ENCODE measurements around the gene ISY1.
"Not testable (repeated sequence)": the region's sequence is repeated elsewhere in the genome, so short reads cannot be mapped to it uniquely, and the experiment has no call there.

Gene ISY1

DNA sequence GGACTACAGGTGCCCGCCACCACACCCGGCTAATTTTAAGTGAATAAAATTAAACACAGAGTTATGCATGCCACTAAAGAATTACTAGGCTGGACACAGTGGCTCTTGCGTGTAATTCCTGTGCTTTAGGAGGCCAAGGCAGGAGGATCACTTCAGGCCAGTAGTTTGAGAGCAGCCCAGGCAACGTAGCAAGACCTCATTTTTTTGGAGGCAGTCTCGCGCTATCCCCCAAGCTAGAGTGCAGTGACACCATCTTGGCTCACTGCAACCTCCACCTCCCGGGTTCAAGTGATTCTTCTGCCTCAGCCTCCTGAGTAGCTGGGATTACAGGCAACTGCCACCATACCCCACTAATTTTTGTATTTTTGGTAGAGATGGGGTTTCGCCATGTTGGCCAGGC is 4.7 kb upstream of the ISY1 start:
- DNase-seq: not testable (repeated sequence)

DNA sequence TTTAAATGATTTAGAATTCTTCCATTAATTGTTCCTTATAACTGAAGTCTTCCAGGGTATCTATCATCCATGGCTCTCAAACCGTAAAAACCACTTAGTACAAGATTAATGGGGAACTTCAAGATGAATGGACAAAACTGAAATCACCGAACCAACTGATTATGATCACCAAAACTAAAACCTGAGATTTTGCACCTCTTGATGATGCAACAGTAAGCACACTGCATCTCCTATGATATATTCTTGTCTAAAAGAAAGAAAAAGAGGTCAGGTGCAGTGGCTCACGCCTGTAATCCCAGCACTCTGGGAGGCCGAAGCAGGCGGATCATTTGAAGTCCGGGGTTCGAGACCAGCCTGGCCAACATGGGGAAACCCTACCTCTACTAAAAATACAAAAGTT is 3.6 kb upstream of the ISY1 start:
- DNase-seq: no peak

- DNase-seq: peak; percentile 42
Observed at GRCh38 chr3:129162729-129163579, 2.1 kb upstream of the ISY1 start.

DNA sequence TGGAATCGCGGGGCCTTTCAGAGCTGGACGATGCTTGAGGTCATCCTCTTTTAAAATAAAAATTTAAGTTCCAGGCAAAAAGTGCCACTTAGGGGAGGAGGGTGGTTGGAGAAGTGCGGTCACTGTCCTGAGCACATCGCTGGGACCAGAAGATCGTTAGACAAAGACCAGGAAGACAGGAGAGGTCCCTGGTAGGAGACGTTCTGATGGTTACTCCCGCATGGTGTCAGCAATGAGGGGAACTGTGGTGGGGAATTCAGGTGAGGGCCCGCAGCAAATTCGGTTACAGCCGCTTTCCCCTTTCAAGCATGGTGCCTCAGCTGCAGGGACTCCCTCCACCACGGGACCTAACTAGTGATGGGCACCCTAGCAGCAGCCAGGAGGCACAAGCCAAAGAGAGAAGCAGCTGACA is 1.0 kb upstream of the ISY1 start:
- peak; percentile 51 for DNase-seq

- DNase-seq: no peak
Observed at GRCh38 chr3:129144786-129145185, 16.1 kb downstream of the ISY1 start.

DNA sequence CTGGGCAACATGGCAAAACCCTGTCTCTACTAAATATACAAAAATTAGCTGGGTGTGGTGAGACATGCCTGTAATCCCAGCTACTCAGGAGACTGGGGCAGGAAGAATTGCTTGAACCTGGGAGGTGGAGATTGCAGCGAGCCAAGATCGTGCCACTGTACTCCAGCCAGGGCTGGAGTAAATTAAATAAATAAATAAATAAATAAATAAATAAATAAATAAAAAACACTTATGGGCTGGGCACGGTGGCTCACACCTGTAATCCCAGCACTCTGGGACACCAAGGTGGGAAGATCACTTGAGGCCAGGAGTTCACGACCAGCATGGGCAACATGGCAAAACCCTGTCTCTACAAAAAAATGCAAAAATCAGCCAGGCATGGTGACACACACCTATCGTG is 19.9 kb downstream of the ISY1 start:
- DNase-seq: not testable (repeated sequence)

DNA sequence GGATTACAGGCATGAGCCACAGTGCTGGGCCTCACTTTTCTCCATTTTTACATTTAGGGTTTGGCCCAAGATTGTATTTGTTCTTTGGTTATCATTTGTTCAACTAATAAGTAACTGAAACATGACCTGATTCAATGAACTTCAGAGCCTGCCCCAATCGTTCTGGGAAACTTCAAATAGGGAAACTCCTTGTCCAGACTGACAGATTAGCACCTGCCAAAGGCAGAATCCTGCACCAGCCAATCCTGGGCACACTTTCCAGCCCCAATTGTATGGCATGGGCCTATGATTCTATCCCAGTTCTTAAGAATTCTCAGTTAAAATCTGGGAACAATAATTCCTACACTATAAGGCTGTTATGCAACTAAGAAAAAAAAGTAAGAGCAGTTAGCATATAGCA is 21.0 kb downstream of the ISY1 start:
- no peak for DNase-seq

DNA sequence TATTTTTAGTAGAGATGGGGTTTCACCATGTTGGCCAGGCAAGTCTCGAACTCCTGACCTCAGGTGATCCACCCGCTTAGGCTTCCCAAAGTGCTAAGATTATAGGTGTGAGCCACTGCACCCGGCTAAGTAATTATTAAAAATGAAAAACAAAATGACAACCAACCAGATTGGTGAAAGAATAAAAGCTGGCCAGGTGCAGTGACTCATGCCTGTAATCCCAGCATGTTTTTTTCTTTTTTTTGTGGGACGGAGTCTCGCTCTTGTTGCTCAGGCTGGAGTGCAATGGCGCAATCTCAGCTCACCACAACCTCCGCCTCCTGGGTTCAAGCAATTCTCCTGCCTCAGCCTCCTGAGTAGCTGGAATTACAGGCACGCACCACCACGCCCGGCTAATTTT is 24.6 kb downstream of the ISY1 start:
- not testable (repeated sequence) for DNase-seq

DNA sequence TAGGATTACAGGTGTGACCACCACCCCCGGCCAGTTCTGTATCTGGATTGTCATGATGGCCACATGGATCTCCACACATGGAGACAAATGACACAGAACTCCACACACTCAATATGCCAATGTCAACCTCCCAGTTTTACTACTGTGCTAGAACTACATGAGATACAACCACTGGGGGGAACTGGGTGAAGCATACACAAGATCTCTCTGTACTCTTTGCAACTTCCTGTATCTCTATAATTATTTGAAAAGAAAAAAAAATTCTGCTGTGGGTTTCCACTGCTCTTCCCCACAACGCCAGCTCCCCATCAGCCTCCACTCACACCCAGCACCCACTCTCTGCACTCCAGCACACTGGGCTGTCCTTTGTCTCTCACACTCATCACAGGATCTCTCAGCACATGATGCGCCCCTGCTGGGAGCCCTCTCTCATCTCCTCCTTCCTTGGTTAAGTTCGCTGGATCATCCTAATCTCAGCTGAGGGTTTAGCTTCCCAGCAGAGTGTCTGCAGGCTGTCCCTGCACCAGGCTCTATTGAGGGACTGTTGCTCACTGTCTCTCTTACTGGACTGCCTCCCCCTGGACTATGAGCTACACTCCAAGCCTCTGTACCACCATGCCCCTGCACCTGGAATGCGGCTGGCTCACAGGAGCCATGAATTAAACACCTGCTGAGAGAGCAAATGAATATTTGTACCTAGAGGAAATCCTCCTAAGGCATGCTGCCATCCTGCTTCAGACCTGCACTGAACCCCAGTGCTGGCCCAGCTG is 28.6 kb downstream of the ISY1 start:
- DNase-seq: no peak

- DNase-seq: no peak
Observed at GRCh38 chr3:129131465-129132088, 29.3 kb downstream of the ISY1 start.

- DNase-seq: no peak
Observed at GRCh38 chr3:129130291-129130813, 30.5 kb downstream of the ISY1 start.

DNA sequence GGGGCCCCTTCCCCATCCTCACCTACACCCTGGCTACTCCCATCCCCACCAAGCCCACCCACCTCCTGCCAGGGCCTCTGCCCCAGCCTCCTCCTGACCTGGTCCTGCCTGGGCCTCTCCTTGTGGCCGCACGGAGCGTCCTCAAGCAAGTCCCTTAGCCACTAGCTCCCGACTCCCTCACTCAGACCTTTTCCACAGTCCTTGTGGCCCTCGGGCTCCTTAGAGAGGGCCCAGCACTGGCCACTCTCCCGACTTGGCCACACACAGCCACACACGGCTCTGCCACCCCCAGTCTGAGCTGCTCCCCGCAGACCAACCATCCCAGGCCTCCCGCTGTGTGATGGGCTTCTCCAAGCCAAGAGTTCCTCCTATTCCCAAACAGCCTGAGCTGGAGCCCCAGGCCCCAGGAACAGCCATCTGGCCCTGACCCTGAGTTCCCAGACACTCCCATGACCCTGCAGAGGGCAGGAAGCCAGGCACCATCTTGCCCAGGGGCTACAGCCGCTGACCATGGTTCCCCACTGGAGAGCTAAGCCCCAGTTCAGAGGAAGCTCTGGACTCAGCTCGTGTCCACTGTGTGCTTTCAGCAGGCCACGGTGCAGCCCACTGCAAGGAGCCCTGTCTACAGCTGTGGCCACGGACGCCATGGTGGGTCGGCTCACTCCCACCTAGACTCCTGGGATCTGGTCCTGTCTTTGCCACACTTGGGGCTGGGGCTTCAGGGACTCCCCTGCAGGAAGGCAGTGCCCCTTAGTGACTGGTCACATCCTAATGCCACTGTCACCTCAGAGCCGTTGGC is 32.3 kb downstream of the ISY1 start:
- DNase-seq: no peak

GRCh38 chr3:129126726-129127280 is 34.1 kb downstream of the ISY1 start:
- DNase-seq: no peak

GRCh38 chr3:129123314-129124060 is 37.4 kb downstream of the ISY1 start:
- no peak for DNase-seq

DNA sequence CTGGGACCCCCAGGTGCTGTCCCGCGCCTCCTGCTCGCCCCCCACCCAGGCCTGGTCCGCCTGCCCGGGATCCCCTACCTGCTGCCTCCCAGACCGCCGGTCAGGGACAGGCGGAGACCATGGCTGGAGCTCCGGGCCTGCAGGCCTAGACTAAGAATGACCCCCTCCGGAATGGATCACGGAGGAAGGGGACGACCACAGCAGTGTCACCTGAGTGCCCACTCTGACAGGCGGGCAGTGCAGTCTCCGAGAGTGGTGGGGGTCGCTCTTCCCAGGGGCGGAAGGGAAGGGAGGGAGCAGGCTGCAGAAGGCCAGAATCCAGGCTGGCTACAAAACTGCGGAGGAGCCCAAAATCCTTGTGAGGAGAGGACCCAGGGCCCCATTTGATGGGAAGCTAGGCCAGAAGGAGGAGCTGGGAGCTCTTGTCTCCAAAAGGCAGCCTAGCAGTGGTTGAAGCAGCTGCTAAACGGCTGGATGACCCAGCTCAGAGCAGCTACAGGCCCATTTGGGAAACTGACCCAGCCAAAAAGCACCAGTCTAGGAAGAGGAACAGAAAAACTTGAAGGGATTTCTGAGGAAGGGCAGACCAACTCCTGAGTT is 38.4 kb downstream of the ISY1 start:
- no peak for DNase-seq

DNA sequence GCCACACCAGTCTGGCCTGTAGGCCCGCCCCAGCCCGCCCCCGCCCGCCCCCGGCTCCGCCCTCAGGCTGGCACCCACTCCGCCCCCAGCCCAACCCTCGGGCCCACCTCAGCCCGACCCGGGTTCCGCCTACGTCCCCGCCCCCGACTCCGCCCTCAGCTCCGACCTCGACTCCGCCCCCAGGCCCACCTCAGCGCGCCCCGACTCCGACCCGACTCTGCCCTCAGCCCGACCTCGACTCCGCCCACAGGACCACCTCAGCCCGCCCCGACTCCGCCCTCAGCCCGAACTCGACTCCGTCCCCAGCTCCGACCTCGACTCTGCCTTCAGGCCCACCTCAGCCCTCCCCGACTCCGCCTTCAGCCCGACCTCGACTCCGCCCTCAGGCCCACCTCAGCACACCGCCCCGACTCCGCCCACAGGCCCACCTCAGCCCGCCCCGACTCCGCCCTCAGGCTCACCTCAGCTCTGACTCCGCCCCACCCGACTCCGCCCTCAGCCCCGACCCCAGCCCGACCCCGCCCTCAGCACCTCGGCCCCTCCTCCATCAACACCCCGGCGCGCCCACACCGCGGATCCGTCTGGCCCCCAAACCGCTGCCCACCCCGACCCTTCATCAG is 39.0 kb downstream of the ISY1 start, which contains the start of gene RAB43:
TSS of gene RAB43 (minus strand) at position 13 of the 620 bp plus-strand sequence. CDS start 315 bp downstream, outside the sequence.
- DNase-seq: peak; percentile 92

GRCh38 chr3:129121016-129121791 is 39.7 kb downstream of the ISY1 start:
- no peak for DNase-seq

- peak; percentile 98 for DNase-seq
Observed at GRCh38 chr3:129120254-129121004, 40.4 kb downstream of the ISY1 start.

Measured in activated CD4-positive, alpha-beta T cell treated with anti-CD3 and anti-CD28 coated beads, Interleukin-10, Interleukin-2, amounts not matched to agents 100 ng/mL and 50 ng/mL, durations not matched to agents 16 hours and 8 hours (primary cell).